GM10847 (cell line): ENCODE results near the gene ABHD15.

ENCODE experiments used
- POLR2A ChIP-seq: IDR thresholded peaks from 2 replicates; pipeline ENCODE4 v1.6.1; 2011; ENCODE audit not compliant: insufficient read length; ENCODE audit errors: extremely low read depth

The ABHD15 gene

DNA sequence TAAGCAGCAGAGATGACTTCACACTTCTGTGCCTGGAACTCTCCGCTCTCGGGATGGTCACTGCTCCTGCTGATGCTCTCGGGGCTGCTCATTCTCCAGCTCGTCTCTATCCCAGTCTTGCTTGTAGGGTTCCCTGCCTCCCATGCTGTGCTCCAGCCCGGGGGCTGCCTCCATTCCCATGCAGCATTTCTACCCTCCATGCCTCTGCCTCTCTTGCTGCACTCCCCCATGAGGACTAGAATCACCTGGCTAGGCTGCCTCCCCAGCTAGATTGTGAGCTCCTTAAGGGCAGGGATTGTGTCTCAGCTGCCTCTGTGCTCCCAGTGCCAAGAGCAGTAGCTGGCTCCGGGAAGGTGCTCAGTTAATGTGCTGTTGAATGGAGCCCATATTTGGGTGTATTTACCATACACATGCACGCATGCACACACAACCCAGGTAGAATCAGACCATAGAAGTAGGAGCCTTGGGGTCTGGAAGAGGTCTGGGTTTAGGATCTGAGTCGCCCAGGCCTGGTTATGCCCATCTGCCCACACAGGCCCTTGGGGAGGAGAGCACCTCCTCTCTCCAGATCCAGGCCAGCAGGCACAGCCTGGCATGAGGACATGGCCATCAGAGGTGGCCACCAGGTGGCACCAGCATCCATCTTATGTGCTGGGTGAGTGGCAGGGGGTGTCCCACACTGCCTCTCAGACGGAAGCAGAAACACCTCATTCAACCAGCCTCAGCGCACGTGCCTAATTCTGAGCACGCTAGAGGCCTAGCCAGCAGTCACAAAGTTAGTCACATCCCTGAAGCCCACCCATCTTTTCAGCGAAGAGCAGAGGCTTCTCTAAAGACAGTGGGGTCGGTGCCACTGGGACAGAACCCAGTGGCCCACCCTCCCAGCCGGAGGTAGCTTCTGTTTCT is 13.3 kb upstream of the ABHD15 start:
- TF ChIP-seq POLR2A: no peak

DNA sequence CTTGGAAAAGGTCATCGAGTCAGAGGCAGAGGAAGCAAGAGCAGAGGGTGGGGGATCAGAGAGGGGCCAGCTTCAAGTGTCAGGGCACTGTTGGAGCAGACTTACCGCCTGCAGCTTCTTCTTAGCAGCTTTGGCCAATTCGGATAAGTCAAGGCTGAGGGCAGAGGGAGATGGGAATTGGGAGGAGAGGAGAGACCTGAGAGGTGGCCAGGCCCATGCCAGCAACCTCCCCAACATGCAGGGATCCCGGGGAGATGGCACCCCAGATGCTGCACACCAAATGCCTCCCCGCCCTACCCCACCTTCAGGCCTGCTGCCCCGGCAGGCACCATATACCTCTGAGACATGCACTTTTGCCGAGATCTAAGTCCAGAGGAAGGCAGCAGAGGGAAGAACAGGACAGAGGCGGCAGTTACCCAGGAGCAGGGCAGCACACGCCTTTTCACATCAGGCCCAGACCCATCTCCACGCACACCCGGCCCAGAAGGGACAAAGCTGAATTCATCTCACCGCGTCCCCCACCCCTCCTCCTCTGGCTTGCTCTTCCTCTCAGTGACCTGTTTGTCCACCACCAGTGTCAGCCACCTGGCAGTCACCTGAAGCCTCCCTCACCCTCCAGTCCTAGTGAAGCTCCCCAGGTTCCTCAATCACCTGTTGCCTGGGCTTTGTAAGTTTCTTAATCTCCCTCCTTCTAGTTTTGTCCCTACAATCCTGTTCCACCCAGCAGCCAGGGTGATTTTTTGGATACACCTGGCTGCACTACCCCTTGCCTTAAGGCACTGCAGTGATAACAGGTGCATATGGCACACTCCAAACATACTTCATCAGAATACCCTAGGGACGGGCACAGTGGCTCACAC is 12.0 kb upstream of the ABHD15 start:
- TF ChIP-seq POLR2A: no peak

DNA sequence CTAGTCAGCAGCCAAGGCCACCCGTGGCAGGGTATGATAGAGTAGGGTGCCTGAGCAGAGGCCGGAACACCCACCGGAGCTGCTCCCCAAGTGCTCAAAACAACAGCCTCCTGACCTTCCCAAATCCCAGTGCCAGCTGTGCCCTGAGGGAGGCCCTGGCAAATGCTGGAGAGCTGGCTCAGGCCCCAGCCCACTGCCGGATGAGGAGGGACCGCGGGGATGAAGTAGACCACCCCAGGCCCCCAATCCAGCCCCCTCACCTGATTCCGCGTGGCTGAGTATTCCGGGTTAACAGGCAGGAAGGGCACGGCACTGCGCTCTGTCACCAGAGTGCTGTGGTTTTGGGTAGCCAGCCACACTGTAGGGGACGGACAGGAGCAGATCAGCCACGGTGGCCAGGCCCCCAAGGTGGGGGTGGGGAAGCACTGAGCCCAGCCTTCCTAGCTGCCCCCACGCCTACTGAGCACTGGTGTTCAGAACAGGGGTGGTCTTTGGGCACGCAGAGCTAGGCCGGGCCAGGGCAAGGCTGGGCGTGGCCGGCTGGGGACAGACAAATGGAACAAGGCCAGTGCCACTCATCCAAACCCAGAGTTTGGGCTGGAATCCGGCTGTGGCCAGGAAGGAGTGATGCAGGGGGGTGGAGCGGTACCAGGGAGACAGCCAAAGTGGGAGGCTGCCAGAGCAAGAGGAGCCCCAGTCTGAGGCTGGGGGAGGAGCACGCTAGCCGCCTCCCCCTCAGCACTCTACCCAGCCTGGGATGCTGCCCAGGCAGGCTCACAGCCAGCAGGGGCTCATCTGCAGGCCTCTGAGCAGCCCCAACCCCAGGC is 10.8 kb upstream of the ABHD15 start:
- TF ChIP-seq POLR2A: no peak

DNA sequence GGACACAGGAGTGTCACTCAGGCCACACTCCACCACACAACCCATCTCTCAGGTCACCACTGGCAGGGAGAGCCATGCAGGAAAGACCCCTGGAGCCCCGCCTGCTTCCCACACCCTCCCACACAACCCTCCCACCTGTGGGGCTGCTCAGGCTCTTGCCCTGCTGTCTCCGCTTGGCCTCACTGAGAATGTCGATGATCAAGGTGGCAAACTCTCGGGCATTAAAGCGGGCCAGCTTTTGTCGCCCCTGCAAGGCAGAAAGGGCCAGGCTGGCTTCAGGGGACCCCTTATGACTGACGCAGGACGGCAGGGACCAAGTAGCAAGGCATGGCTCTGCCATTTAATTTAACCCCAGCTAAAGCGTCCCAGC is 10.1 kb upstream of the ABHD15 start:
- no peak for TF ChIP-seq POLR2A

DNA sequence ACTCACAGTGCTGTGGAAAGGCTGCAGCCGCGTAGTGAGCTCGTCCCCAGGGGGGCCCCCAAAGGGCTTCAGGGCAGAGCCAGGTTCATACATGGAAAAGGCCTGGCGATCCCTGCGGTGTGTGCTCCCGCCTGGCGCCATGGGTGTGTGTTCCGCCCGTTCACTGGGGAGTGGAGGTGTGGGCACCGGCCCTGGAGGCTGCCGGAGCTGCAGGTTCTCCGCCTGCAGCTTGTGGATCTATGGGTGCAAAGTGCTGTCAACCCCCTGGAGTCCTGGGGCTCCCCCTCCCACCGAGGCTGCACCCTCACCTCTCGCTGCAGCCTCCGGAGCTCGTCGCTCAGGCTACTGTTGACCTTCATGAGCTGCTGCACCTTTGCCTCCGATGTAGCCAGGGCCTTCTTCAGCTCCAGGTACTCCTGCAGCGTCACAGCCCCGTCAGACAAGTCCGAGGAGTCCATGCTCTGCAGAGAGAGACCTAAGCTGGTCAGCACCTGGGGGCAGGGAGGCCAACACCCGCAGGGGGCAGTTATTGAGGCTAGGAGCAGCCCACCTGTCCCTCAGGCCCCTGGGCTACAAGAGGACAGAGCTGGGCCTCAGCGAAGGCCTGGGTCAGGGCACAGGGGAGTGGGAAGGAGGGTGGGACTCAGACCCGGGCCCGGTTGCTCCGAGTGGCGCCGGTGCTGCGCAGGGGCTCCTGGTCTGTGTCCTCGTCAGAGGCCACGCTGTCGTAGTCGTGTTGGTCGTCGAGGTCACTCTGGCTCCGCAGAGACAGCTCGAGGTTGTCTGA is 9.6 kb upstream of the ABHD15 start:
- TF ChIP-seq POLR2A: no peak

DNA sequence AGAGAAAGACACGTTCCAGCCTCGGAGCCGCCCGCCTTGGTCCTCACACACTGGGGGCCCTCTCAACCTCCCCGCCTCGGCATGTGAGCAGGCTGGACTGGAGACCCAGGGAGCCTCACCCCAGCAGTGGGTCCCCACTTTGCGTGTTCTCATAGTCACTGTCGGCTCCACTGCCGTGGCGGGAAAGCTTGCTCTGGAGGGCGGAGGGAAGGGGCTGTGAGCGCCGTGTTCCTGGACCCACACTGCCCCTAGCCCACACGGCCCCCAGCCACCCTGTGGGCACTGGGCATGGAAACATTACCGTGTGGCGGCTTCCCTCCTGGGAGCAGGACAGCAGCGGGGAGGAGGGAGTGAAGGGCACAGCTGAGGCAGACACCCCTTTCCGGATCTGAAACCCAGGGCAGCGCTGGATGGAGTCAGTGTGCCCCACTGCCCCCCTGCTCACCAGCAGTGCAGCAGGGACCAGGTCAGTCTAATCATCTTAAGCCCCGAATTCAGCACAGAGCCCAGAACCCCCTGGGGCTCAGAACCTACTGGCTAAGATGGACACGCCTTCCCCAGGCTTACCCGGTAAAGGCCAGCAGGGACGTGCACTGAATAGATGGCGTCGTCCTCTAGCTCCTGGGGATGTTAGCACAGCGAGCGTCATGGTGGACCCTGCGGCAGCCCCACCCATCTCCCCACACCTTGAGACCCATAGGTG is 8.8 kb upstream of the ABHD15 start:
- TF ChIP-seq POLR2A: no peak

DNA sequence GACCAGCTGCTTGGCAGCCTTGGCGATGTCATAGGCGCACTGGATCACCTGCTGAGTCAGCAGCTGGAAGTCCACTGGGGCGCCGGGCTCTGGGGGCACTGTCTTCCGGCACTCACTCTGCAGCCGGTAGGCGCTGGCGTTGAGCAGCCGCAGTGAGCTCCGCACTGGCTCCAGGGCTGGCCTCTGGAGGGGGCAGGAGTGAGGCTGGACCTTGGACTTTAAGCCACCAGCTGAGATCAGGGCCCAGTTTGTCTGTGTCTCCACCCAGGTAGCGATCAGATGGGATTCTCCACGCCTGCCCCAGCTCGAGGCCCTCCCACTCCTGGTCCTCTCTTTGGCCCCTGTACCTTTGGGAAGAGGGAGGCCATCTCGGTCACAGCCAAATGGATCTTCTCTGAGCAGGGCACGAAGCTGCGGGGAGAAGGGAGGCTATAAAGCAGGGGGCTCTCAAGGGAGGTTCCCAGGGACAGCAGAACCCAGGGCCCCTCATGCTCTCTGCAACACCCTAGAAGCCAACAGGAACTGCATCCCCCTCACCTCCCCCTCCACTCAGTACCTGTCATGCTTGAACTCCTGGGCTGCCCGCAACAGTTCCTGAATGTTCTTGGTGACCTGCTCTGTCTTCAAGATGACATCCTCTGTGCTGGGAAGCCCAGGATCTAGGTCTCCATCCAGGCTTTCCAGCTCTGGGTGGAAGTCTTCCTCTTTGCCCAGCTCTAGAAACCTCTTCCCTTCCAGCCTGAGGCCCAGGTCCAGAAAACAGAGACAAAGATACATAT is 8.1 kb upstream of the ABHD15 start:
- TF ChIP-seq POLR2A: no peak

DNA sequence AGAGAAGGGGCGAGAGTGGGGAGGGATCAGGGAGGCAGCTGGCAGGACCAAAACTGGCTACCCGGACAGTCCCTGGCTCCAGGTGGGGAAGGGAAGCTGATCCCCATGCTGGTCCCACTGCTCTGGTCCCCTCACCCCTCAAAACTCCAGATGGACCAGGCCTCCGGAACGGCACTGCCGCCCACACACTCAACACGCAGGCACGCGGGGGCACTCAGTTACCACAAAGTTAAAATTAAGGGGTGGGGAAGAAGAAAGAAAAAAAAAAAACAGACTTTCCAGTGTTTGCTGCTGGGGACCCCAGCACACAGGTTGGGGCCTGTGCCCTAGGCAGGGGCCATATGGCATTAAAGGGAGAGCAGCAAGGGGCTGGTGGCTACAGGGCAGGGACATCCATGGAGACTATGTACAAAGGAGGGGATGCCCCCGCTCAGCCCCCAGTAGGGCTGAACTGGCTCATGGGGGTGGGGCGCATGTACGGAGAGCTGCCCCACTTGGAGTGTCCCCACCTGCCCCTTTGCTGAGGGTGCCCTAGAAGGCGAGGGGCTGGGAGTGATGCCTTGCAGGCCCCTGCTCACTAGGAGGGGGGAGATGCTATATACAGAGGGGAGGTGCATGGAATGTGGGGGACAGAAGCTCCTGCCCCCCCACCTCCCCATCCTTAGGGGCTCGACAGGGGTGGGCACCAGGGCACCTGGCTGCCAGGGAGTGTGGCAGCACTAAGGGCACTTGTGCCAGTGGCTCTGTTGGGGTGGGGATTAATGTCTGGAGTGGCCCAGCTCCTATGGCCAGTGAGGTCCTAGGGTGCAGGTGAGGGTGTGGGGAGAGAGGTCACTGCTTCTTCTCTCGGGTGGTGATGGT is 7.3 kb upstream of the ABHD15 start:
- TF ChIP-seq POLR2A: no peak

DNA sequence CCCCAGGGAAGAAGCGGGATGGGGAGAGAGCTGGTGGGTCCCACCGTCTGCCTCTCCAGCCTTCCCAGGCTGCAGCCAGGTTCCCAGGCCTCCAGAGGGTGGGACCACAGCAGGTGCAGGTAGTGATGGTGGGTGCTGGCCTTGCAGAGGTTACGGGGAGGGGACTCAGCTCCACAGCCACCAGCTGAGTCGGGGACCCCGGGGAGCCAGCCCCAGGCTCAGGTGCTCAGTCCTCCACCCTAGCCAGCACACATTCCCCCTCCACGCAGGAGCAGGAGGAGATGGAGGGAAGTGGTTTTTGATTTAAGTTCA is 6.7 kb upstream of the ABHD15 start:
- TF ChIP-seq POLR2A: no peak

DNA sequence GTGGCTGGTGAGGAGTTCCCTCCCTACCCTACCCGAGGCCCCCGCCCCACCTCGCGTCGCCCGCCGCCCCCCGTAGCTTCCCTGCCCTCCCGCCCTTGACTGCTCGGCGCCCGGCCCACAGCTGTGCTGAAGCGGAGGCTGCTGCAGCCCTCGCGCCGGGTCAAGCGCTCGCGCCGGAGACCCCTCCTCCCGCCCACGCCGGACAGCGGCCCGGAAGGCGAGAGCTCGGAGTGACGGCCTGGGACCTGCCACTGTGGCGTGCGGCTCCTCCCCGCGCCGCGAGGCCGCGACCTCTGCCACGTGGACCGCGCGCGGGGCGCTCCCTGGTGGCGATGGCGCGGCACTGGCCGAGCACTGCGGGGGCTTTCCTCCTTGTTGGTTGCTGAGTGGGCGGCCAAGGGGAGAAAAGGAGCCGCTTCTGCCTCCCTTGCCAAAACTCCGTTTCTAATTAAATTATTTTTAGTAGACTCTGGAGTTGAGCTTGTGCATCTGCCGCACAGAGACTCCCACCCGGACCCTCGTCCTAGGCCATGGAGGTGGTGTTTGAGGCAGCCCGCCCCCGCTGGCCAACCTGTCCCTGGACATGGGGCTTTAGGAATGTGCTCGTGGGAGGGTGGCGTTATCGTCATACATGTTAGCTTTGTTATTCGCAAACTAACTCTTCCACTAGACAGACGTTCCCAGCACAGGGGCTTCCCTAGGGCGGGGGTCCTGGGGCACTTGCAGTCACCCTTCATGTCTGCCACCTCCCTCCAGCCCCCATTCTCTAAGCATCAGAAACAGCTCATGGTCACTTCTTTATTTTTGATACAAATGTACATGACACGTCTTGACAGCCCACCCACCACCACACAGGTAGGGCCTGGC is 6.1 kb upstream of the ABHD15 start:
- no peak for TF ChIP-seq POLR2A

DNA sequence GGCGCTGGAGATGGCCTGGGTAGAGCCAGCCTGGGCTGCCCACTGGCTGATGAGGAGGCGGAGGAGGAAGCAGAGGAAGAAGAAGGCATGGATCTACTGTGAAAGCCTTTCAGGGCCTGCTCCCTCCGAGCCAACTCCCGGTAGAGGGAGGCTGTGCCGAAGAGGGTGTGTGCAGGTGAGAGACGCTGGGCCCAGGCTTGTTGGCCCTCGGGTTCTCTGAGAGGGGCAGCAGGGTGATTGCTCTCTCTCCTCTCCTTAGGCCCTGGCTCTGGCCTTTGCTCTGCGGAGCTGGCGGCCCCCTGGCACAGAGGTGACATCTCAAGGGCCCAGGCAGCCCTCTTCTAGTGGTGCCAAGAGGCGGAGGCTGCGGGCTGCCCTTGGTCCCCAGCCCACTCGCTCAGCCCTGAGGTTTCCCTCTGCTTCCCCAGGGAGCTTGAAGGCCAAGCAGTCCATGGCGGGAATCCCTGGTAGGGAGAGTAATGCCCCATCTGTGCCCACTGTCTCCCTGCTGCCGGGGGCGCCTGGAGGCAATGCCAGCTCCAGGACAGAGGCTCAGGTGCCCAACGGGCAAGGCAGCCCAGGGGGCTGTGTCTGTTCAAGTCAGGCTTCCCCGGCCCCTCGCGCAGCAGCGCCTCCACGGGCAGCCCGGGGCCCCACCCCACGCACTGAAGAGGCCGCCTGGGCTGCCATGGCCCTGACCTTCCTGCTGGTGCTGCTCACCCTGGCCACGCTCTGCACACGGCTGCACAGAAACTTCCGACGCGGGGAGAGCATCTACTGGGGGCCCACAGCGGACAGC is 5.2 kb upstream of the ABHD15 start:
- TF ChIP-seq POLR2A: no peak

DNA sequence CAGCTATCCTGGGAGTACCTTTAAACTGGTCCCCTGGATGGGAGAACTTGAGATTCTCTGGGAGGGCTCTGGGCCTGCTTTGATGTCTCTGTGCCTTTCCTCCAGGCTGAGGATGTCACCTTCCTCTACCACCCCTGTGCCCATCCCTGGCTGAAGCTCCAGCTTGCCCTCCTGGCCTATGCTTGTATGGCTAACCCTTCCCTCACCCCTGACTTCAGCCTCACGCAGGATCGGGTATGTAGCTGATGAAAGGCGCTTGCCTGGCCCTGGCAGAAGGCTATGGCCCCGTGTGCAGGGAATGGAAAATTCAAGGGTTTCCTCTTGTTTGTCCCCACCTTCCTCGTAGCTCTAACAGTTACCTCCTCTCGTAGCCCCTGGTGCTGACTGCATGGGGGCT is 4.6 kb upstream of the ABHD15 start:
- no peak for TF ChIP-seq POLR2A
